Measurements from ENCODE around the gene XRCC2. TPM values are rescaled to one million over a fixed set of nuclear protein-coding genes. Genes with fewer than 3 reads are reported as not detected.

Gene XRCC2
- total and polyA plus RNA-seq, 2 donors = 0.64 to 6.3 TPM

Other genes starting within 250 kb of the XRCC2 start
- gene KMT2C, start 240.1 kb downstream of the XRCC2 start, total RNA-seq = 26.2 TPM
- gene KMT2C, start 240.1 kb downstream of the XRCC2 start, polyA plus RNA-seq = 14.4 TPM
- gene ACTR3B, start 83.6 kb upstream of the XRCC2 start, total RNA-seq = 4.6 TPM
- 7.8 TPM for gene ACTR3B, start 83.6 kb upstream of the XRCC2 start, polyA plus RNA-seq